ENCODE measurements around the gene DNAI4.

- no peak for TF ChIP-seq EZH2 (IDR thresholded peaks at IDR 0.05; ENCODE audit: low read length)
- no peak for TF ChIP-seq CTCF (optimal IDR thresholded peaks at IDR 0.05 in 1 of 3, IDR thresholded peaks at IDR 0.05 in 1 of 3, conservative IDR thresholded peaks at IDR 0.05 in 1 of 3; ENCODE audit: extremely low read depth in 1 of 3, insufficient read depth in 2 of 3, low read length in 3 of 3)
Measured at GRCh38 chr1:66954208-66954607, 29.6 kb upstream of the DNAI4 start.
